DMS 273 (cell line): ENCODE results near the gene ESRRA.

Experiments
- DNase-seq: peaks from one replicate; lab custom pipeline; 2025; ENCODE audit not compliant: unreplicated experiment; lab: John Stamatoyannopoulos, UW

ESRRA gene

DNA sequence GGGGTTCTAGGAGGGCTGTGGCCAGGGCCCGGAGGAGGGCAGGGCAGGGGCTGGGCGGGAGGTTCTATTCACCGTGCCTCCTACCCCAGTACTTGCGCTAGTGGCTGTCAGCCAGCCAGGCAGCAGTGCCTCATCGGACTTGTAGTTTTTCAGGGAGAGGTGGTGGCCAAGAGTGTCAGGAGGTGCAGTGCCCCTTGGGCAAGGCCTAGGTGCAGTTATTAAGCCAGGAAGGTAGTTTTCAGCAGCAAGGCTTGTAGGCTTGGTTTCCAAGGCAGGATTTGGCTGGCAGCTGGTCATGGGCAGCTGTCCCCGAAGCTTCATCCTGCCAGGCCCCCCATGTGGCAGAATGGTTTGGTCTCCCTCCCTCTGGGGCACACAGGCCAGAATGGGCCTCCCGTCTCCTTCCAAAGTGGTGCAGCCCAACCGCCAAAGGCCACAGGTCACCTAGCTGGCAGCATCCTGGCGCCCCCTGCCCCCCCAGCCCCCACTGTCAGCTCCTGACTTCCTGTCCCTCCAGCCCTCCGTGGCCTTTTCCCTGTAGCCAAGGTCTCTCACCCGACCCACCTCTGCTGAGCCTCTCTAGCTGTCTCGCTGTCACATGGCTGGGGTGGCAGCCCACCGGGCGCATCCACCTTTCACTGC, 43.2 kb downstream of the ESRRA start:
- peak; percentile 76 for DNase-seq

DNA sequence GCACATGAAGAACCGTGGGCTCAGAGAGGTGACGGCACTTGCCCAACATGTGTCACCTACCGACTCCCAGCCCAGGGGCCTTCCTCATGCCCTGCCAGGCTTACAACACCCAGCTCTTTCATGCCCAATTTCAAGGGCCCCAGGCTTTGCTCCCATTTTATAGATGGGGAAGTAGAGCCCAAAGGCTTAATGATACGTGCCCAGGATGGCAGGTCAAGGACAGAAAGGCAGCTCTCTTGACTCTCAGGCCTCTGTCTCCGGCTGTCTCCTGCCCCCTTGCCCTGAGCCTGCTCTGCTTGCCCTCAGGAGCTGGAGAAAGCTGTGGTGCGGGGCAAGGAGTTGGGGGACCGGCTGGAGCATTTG, 43.7 kb downstream of the ESRRA start:
- DNase-seq: no peak

DNA sequence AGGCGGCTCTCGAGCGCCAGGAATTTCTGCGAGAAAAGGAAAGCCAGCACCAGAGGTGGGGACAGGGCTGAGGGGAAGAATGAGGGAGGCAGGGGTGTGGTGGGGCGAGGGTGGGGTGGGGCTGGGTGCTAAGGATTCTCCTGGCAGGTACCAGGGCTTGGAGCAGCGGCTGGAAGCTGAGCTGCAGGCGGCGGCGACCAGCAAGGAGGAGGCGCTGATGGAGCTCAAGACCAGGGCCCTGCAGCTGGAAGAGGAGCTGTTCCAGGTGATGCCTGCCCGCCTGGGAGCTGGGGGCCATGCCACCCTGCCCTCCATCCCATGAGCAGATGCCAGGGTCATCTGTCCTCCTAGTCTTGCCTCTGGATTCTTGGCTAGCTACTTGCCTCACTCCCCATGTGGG, 44.1 kb downstream of the ESRRA start:
- no peak for DNase-seq

DNA sequence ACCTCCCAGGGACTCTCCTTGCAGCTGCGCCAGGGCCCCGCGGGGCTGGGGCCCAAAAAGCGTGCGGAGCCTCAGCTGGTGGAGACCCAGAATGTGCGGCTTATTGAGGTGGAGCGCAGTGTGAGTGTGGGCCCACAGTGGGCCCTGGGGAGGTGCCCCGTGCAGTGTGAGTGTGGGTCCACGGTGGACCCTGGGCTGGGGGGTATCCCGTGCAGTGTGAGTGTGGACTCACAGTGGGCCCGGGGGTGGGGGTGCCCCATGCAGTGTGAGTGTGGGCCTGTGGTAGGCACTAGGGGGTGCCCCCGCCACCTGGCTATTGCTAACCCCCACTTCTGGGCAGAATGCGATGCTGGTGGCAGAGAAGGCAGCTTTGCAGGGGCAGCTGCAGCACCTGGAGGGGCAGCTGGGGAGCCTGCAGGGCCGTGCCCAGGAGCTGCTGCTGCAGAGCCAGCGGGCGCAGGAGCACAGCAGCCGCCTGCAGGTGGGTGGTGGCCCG, 45.9 kb downstream of the ESRRA start:
- no peak for DNase-seq

DNA sequence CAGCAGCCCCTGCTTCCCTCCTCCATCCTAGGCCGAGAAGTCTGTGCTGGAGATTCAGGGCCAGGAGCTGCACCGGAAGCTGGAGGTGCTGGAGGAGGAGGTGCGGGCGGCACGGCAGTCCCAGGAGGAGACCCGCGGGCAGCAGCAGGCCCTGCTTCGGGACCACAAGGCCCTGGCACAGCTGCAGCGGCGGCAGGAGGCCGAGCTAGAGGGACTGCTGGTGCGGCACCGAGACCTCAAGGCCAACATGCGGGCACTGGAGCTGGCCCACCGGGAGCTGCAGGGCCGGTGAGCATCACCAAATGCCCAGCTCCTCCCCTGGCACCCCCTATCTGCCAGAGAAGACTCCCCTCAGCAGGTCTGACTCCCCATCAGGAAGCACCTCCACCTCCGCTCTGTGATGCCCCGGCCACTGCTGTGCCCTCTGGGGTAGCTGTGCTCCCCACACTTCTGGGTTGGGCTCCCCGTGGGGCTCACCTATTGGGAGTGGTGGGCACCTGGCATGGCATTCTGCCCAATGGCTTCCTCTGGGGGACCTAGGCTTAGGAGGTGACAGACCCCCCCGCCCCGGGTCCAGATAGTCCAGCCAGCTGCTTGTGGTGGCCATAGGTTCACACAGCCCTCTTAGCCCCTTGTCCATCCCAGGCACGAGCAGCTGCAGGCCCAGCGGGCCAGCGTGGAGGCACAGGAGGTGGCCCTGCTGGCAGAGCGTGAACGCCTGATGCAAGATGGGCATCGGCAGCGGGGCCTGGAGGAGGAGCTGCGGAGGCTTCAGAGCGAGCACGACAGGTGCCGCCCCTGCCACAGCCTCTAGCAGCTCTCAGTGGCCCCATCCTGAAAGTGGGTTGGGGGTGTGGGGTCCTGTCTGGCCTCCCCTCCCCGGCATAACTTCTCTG, 47.0 kb downstream of the ESRRA start:
- no peak for DNase-seq

DNA sequence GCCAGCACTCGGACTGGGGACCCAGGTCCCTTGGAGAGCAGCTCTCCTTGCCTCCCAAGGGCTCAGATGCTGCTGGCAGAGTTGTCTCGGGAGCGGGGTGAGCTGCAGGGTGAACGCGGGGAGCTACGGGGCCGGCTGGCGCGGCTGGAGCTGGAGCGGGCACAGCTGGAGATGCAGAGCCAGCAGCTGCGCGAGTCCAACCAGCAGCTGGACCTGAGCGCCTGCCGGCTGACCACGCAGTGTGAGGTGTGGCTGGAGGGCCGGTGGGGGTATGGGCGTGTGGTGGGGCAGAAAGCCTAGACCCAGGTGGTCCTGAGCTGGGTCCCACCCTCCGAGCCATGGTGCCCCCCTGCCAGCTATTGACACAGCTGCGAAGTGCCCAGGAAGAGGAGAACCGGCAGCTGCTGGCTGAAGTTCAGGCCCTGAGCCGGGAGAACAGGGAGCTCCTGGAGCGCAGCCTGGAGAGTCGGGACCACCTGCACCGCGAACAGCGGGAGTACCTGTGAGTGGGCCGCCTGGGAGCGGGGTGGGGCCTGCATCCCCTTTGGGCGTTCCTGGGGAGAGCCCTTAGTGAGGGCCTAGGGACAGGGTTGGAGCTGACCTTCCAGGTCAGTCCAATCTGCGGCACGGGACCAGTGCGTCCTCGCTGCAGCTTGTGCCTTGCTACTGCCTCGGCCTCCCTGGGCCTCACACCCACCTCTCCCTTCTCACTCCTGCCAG, 47.8 kb downstream of the ESRRA start:
- peak; percentile 31 for DNase-seq

DNA sequence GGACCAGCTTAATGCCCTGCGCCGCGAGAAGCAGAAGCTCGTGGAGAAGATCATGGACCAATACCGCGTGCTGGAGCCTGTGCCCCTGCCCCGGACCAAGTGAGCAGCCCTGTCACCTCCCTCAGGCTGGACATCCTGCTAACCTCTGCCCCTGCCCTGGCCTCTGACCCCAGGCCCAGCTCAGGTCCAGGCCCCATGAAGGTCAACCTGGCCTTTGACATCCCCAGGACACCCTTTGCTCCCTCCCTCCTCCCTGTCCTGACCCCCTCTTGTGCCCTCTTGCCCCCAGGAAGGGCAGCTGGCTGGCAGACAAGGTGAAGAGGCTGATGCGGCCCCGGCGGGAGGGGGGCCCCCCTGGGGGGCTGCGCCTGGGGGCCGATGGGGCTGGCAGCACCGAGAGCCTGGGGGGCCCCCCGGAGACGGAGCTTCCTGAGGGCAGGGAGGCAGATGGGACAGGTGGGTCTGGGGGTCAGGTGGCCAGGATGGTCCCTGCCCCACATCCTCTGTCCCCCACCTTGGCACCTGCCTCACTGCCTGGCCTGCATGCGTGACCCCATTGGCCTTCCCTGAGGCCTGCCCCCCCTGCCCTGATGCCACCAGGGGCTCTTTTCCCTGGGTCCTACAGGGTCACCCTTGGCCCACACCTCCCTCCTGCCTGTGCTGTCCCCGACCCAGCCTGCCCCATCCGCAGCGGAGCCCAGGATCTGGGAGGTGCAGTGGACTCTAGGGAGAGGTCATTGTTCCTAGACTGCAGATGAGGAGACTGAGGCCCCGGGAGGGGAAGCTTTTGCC, 48.6 kb downstream of the ESRRA start:
- no peak for DNase-seq

DNA sequence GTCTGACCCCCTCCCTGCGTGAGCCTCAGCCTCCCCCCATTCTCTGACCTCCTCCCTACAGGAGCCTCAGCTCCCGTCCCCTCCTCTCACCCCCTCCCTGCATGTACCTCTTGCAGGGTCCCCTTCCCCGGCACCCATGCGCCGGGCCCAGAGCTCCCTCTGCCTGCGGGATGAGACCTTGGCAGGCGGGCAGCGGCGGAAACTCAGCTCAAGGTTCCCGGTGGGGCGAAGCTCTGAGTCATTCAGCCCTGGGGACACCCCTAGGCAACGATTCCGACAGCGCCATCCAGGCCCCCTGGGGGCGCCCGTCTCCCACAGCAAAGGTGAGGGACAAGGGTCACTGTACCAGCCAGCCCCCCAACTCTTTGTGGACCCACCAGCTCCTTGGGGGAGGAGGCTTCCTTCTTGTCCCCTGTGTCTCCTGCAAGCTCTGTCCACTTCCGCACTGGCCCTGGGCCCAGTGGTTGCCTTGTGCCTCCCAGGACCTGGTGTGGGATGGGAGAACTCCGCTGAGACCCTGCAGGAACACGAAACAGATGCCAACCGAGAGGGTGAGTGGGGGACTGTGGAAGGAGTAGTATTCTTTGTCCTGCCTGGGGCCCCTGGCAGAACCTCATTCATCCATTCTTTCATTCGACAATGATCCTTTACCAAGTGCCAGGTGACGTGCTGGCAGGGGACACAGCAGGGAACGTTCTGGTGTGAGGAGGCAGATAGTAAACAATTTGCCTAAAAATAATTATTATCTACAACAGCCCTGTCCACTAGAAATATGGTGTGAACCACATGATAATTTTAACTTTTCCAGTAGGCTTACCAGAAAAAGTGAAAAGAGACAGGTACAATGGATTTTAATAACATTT, 50.0 kb downstream of the ESRRA start:
- DNase-seq: peak; percentile 83

DNA sequence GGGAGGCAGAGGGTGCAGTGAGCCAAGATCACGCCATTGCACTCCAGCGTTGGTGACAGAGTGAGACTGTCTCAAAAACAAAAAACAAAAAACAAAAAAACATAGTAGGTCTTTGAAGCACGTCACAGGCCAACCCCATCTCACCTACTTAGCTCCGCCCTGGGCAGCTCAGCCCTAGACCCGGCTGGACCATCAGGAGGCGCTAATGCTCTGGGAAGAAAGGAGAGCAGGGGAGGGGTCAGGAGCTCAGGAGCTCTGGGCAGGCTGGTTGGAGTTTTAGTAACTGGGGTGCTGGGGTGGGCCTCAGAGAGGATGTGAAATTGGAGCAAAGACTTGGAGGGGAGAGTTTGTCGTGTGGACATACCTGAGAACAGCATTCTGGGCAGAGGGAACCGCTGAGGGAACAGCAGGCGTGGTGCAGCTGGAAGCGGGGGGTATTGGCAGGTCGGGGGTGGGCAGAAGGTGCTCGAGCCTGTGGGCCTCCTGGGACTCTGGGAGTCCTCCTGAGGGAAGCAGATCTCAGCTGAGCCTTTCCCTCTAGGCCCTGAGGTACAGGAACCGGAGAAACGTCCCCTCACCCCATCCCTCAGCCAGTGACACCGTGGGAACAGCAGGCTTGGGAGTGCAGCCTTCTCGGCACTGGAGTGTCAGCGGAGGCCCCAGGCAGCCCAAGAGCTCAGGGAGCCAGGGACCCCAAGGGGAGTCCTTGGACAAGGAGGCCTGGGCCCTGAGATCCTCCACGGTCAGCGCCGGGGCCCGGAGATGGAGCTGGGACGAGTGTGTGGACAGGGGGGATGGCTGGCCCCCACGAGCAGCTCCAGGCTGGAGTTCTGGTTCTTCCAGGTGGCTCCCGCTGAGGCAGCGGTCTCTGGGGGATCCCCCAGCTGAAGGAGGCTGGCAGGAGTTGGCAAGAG, 51.4 kb downstream of the ESRRA start:
- DNase-seq: peak; percentile 80

DNA sequence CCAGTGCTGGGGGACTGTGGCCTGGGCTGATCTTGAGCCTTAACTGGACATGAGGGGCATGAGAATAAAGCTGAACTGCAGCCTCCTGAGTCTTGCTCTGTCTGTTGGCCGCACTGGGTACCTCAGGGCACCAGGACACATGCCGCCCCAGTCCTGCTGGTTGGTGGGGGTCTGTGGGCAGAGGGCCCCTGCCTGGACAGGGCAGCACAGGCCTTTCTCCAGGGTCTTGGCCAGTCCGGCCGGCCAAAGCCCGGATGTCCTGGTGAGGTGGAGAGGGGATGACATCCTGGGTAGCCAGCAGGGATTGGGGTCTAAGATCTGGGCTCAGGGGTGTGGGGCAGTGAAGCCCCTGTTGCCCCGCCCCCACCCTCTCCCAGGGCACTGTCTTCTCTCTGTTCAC, 52.1 kb downstream of the ESRRA start:
- DNase-seq: no peak

DNA sequence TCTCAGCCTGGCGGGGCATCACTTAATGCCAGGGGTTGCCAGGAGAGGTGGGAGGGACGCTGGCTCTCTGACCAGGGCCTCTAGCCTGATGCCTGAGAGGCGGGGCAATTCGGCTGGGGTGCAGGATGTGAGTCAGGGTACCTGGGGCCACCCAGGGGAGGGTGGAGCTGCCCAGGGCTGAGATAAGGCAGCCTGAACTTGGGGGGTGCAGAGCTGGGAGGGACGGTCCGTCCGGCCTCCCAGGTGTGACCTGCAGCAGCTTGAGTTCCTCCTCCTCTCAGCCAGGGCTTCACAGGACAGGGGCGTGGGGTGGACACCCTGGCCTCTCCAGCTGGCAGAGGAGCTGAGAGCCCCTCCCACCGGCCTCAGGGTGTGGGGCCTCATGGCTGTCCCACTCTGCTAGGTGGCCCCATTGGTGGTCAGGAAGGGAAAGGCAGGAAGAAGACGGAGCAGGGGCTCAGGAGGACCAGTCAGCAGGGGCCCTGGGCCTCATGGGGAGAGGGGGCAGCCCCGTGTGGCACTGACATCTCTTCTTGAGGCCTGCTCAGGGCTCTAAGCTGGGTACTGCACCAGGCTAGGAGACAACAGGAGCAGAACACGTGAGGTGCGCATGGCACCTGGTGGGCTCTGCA, 52.7 kb downstream of the ESRRA start:
- DNase-seq: no peak

DNA sequence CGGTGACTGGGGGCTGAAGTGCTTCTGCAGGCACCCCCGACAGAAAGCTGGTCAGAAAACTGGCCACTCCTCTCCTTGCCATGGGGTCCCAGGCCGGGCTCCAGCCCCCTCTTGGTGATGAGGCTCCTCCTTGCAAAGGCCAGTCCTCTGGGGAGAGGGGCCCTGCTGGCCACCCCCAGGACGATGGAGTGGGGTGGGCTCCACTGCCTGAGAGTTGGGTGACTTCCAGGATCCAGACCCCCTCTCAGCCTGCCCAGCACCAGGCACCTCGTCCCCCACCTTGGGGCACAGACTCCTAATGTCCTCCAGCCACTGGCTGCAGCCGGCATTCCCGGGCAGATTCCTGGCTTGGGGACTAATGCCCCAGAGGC, 53.2 kb downstream of the ESRRA start:
- DNase-seq: no peak

DNA sequence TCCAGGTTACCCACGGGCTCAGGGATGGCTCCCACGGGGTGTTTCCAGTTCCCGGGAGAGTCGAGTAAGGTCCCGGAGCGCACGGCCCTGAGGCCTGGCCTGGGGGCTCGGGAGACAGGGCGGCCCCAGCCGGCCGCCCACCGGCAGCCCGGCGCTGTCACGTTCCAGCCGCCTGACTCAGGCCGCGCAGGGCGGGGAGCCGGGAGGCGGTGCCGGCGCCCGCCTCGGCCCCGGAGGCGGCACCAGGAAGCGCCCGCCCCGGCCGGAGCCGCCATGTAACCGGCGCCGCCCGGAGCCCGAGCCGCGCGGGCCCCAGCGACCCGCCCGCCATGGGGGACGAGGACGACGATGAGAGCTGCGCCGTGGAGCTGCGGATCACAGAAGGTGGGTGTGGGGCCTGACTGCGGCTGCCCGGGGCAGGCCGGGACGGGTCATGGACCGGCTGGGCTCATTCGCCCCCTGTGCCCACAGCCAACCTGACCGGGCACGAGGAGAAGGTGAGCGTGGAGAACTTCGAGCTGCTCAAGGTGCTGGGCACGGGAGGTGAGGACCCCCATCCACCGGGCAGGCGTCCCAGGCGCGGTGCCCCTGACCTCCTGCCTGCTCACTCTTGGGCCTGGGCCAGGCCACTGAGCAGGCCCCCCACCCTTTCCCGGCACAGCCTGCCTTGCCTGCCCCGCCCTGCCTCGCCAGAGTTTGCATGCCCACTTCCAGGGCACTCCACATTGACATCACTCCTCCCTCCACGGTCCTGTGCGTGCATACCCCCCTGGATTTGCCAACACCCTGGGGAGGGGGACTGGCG, 53.8 kb downstream of the ESRRA start, which contains the start of gene RPS6KA4:
Gene RPS6KA4 (plus strand): TSS at position 256 of the 805 bp plus-strand sequence. CDS start 74 bp downstream, at position 330.
- peak; percentile 76 for DNase-seq

DNA sequence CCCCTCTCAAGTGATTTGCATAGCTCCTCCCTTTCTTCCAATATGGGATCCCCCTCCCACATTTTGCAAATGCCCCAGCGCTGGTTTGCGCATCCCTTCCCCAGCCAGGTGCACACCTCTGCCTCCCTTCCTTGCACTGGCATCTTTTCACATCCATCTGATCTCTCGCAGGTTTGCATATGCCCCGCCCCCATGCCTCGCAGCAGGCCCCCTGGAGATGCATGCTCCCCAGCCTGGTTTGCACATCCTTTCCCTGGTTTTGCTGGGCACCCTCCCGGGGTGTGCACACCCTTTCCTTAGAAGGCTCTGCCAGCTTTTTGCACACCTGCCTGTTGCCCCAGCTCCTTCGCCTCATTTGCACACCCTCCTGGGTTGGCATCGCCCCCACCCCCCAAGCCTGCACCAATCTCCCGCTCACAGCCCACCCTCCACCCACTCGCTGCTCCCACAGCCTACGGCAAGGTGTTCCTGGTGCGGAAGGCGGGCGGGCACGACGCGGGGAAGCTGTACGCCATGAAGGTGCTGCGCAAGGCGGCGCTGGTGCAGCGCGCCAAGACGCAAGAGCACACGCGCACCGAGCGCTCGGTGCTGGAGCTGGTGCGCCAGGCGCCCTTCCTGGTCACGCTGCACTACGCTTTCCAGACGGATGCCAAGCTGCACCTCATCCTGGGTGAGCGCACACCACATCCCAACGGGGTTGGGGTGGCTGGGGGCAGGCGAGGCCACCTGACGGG, 54.6 kb downstream of the ESRRA start:
- no peak for DNase-seq

DNA sequence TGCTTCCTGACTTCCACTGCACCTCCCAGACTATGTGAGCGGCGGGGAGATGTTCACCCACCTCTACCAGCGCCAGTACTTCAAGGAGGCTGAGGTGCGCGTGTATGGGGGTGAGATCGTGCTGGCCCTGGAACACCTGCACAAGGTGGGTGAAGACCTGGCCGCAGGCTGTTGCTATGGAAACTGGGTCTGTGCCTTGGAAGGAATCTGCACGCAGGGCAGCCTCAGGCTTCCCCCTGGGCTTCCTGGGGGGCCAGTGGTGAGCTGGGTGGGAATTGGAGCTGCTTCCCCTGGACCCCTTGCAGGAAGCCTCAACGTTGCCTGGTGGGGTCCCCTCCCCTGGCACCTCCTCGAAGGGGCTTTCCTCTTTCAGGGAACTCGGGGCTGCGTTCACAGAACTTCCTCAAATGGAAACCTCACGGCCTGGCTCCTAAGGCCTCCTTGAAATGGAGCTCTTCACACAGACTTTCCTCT, 55.2 kb downstream of the ESRRA start:
- DNase-seq: no peak

DNA sequence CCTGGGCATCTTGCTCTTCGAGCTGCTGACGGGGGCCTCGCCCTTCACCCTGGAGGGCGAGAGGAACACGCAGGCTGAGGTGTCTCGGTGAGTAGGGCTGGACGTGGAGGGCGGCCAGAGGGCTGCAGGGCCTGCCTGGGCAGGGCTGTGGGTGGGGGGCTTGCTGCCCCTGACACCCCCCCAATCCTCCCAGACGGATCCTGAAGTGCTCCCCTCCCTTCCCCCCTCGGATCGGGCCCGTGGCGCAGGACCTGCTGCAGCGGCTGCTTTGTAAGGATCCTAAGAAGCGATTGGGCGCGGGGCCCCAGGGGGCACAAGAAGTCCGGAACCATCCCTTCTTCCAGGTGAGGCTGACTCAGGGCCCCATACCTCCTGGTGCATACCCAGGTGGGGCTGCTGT, 56.3 kb downstream of the ESRRA start:
- no peak for DNase-seq

DNA sequence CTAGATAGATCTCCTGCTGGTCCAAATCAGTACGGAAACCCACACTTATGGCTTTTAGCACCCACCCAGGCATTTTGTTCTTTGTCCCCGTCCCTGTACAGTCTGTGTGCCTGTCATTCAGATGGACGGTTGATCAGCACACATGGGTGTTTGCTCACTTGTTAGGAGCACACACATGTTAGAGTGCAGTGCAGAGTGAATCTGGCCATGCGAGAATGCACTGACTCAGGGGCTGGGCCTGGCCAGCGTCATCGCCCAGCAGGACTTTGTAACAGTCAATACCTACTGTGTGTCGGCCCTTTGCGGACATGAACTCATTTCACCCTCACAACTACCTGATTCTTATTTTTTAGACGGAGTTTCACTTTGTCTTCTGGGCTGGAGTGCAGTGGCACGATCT, 57.0 kb downstream of the ESRRA start:
- no peak for DNase-seq
